HFF-Myc (cell line): ENCODE results near the gene SF1.

Source experiments
- DNase-seq: peaks from one replicate; pipeline ENCODE4 v3.0.0-alpha.2; 2011; ENCODE audit warnings: low read depth; ENCODE audit errors: extremely low read depth
- H3K4me3 ChIP-seq: replicated peaks from 2 replicates; pipeline ENCODE4 v1.5.1; 2011; ENCODE audit warnings: low read depth, mild to moderate bottlenecking, control low read depth, low read length
- TF ChIP-seq, protein P1 (sequence below): IDR thresholded peaks from 2 replicates; pipeline ENCODE4 v1.5.1; 2012; ENCODE audit warnings: mild to moderate bottlenecking, low read depth, low read length, control low read depth; ENCODE audit errors: missing control alignments

SF1 gene

GRCh38 chr11:64726211-64726641 lies 52.1 kb downstream of the SF1 start:
- TF ChIP-seq, protein P1, sequence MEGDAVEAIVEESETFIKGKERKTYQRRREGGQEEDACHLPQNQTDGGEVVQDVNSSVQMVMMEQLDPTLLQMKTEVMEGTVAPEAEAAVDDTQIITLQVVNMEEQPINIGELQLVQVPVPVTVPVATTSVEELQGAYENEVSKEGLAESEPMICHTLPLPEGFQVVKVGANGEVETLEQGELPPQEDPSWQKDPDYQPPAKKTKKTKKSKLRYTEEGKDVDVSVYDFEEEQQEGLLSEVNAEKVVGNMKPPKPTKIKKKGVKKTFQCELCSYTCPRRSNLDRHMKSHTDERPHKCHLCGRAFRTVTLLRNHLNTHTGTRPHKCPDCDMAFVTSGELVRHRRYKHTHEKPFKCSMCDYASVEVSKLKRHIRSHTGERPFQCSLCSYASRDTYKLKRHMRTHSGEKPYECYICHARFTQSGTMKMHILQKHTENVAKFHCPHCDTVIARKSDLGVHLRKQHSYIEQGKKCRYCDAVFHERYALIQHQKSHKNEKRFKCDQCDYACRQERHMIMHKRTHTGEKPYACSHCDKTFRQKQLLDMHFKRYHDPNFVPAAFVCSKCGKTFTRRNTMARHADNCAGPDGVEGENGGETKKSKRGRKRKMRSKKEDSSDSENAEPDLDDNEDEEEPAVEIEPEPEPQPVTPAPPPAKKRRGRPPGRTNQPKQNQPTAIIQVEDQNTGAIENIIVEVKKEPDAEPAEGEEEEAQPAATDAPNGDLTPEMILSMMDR: no peak
- DNase-seq: no peak
- no peak overlapping the region for H3K4me3 ChIP-seq

DNA sequence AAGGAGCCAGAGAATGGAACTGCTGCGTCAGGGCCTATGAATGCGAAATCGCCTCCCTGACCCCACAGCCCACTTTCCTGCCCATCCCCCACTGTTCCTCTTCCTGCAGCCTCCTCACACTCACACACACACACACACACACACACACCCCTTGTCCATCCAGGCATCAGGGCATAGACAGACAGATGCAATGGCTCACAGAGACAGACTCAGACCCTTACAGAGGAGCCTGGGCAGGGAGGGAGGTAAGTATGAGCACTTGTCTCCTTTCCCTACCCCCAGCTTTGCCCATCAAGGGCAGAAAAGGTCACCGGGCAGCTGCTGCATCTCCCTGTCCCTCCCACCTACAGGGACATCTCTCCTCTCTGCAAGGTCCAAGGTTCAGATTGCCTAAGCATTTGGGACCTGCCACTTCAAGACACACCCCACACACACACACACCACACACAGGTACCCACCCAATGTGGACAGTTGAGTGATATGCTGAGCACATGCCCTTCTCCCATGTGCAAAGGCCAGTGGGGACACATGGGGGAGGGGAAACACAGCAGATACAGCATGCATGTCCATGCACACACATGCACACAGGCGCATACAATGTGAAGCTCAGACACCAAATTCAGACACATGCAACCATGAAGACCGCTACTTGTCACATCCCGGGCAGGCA lies 53.3 kb downstream of the SF1 start:
- TF ChIP-seq, protein P1: no peak
- no peak overlapping the region for H3K4me3 ChIP-seq
- DNase-seq: no peak

GRCh38 chr11:64723907-64724862 lies 54.2 kb downstream of the SF1 start:
- TF ChIP-seq, protein P1: no peak
- no peak for DNase-seq
- no peak overlapping the region for H3K4me3 ChIP-seq

- peak within 1 kb of the TSS; percentile 48 for H3K4me3 ChIP-seq
- peak; percentile 12 for DNase-seq
These were observed 55.0 kb downstream of the SF1 start, which contains the start of gene NRXN2 for GRCh38 chr11:64723117-64723906. TSS of gene NRXN2 (minus strand) at chr11:64723197. CDS start at chr11:64713699, 9,498 bp downstream.

DNA sequence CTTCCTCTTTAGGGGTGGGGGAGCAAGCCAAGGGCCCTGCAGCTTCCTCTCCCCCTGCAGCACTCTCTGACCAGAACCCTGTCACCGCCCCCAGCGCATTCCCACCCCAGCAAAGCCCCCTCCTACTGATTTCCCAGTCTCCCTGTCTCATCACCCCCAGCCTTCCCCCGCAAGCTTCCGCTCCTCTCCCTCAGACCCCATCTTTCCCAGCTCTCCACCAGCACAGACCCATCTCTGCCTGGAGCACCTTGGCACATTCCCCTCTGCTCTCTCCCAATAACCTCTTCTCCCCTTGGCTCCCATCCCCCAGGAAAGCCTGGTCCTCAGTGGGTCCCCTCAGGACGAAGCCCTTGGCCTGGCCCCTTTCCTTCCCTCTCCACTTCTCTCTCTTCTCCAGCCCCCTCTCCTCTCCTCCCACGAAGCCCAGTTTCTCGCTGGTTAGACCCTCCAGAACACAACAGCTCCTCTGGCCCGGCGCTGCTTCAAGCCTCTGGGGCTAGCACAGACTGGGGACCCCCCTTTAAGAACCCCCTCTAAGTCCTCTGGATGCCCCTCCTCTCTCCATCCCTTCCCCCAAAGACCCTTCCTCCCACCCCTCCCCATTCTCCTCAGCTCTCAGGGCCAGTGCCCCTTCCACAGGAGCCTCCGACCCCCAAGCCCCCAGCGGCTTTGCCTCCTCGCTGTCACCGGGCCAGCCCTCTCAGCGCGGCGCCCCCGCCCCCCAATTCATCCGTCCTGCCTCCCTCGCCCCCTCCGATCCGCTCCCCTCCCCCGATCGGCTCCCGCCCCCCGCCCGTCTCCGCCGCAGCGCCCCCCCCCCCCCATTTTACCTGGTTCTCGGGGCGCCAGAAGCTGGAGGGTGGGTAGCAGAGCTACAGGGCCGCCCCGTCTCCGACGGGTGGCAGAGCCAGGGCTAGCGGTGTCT lies 55.9 kb downstream of the SF1 start:
- TF ChIP-seq, protein P1: no peak
- no peak for DNase-seq
- H3K4me3 ChIP-seq: no peak overlapping the region

More at GRCh38 chr11:64723117-64723906, 55.0 kb downstream of the SF1 start, which contains the start of gene NRXN2:
- TF ChIP-seq, protein P1: peak; percentile 97
